NOMO-1 treated with DMSO at 0.1 percent for 48 hours (cell line): Measurements from ENCODE around the gene AKR1D1.
A peak's percentile ranks its signal among the peaks of the same experiment; 100 is the strongest.
"Not testable (repeated sequence)": the region's sequence is repeated elsewhere in the genome, so short reads cannot be mapped to it uniquely, and the experiment has no call there.

ENCODE experiments used
- DNase-seq: peaks from one replicate; lab custom pipeline; 2025; ENCODE audit not compliant: unreplicated experiment; lab: John Stamatoyannopoulos, UW

The AKR1D1 gene

GRCh38 chr7:138120140-138120827 lies 44.0 kb downstream of the AKR1D1 start:
- no peak for DNase-seq

DNA sequence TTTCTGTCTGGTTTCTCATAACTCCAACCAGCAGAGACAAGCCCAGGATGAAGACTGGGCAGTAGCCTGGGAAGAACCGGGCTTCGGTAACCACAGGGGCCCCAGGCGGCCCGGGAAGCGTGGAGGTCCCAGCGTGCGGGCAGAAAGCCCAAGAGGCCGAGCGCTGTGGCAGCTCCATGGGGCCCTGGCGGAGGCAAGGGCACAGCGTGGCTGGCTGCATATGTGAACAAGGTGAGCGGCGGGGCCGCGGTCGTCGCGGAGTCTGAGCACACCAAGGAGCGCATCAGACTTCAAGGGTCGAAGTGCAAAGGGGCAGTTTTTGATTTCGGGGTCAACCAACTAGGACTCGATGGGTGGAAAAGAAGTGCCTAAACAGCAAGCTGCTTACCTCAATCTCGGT lies 45.9 kb downstream of the AKR1D1 start:
- no peak for DNase-seq

GRCh38 chr7:138125119-138125518 lies 48.9 kb downstream of the AKR1D1 start:
- no peak for DNase-seq

DNA sequence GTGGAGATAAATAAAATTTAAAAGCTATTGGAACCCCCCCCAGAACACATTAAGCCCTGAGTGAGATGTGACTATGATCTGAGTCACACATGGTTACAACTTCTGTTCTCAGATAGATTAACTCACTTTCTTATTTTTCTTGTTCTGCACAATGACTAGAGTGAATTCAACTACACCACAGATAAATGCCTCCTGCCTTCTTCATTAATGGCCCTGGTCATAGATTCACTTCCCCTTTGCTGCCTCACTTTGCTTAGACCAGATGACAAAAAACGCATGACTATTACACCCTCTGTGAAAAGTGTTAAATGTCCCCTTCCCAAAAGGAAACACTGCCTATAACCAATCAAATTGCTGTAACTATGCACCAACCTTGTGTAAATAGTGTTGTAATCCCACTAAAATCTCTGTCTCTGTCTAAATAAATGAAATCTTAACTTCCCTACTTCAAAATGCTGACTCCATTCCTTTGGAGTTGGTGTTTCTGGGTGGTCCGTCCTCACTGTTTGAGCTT lies 49.4 kb downstream of the AKR1D1 start:
- peak; percentile 83 for DNase-seq

DNA sequence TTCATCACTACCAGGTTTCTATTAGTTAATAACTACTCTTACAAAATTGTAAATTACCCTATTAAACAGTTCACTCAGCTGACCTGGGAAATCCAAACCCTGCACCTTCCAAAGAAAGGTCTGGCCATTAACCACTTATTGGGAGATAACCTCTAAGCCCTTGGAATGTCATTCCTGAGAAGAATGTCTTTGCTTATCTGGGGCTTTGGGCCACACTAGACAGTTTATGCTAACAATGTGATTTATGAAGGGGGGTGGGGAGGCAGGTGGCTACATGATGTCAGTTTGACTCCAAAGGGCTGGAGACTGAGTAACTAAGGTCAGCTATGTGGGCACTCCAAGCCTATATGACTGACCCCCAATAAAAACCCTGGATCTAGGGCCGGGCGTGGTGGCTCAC lies 50.7 kb downstream of the AKR1D1 start:
- no peak for DNase-seq

DNA sequence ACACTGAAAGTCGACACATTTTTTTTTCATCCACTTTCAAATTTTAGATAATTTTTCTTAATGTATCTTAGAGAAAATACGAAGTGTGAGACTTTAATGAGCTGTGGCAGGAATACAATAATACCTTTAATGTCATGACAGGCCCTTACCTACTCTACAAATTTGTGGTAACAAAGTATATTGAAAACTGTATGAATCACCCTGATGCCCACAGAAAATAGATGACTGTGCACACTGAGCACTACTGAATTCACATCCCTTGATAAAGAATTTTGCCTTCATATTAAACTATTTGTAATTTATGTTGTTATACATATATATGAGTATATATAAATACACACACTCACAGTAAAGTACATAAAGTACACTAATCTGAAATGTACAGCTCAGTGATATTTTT lies 51.7 kb downstream of the AKR1D1 start:
- DNase-seq: no peak

- no peak for DNase-seq
These were observed 53.4 kb downstream of the AKR1D1 start for GRCh38 chr7:138129551-138130165.

DNA sequence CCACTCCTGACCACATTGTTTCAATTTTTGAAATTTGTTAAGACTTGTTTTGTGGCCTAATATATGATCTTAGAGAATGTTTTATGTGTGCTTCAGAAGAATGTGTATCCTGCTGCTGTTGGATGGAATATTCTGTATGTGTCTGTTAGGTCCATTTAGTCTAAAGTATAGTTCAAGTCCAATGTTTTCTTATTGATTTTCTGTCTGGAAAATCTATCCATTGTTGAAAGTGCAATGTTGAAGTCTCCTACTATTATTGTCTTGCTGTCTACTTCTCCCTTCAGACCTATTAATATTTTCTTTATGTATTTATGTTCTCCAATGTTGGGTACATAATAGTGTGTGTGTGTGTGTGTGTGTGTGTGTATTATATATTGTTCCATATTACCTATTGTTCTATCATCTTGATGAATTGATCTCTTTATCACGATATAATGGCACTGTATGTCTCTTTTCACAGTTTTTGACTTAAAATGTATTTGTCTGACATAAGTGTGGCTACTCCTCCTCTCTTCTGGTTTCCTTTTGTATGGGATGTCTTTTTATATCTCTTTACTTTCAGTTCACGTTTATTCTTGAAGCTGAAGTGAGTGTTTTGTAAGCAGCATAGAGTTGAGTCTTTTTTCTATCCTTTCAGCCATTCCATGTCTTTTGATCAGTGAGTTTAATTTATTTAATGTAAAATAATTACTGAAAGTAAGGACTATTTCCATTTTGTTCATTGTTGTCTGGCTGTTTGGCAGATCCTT lies 61.3 kb downstream of the AKR1D1 start:
- DNase-seq: no peak

GRCh38 chr7:138138244-138138643 lies 62.0 kb downstream of the AKR1D1 start:
- no peak for DNase-seq

DNA sequence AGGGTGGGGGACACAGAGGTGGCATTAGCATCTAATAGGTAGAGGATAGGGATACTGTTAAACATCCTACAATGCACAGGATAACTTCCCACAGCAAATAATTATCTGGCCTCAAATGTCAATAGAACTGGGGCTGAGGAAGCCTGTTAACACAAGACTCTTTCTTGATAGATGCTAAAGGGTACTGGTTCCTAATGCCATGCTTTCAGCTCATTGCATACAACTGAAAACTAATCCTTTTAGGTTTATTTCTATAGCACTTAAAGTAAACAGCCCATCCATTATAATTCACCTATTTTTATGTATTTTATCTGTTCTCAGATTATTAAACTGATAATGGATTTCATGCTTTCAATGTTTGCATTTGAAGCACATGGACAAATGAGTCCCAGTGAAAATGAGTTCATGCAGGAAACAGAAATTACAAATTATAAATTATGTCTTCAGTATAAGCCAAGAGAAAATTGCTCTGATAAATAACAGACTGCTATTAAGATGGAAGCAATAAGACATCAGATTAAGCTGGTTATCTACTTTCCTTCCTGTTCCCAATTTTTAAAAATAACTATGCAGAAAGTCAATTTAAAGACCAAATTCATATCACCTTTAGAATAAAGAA lies 66.4 kb downstream of the AKR1D1 start:
- no peak for DNase-seq

- no peak for DNase-seq
These were observed 68.7 kb downstream of the AKR1D1 start for GRCh38 chr7:138144958-138145357.

DNA sequence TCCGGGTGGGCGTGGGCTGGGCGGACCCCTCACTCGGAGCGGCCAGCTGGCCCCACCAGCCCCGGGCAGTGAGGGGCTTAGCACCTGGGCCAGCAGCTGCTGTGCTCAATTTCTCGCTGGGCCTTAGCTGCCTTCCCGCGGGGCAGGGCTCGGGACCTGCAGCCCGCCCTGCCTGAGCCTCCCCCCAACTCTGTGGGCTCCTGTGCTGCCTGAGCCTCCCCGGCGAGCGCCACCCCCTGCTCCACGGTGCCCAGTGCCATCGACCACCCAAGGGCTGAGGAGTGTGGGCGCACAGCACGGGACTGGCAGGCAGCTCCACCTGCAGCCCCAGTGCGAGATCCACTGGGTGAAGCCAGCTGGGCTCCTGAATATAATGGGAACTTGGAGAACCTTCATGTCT lies 70.0 kb downstream of the AKR1D1 start:
- not testable (repeated sequence) for DNase-seq

- not testable (repeated sequence) for DNase-seq
These were observed 70.8 kb downstream of the AKR1D1 start for GRCh38 chr7:138146757-138147734.

DNA sequence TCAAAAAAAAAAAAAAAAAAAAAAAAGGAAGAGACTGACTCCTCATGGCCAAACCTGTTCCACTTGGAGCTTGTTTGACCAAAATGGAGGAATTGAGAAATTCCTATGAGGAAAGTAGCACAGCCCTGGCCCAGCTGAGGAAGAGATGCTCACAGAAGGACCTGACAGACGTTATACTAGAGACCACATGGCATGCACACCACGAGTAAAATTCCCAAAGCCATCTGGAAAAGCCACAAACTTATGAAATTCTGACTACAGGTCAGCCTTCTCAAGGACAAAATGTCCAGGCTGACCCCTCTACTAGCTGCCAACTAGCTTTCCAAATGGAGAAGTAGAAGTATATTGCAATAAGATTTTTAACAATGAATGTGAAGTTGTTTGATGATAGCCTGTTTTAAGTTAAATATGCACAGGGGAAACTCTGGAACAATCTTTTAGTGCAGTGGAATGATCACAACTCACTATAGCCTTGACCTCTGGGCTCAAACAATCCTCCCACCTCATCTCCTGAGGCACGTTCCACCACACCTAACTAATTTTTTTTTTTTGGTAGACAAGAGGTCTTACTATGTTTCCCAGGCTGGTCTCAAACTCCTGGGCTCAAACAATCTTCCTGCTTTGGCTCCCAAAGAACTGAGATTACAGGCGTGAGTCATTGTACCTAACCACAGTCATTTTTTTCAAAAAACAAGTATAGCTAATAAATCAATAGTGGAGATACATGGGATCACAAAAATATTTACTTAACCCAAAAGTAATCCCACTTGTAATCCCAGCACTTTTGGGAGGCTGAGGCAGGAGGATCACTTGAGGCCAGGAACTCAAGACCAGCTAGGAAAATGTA lies 75.7 kb downstream of the AKR1D1 start:
- DNase-seq: no peak

DNA sequence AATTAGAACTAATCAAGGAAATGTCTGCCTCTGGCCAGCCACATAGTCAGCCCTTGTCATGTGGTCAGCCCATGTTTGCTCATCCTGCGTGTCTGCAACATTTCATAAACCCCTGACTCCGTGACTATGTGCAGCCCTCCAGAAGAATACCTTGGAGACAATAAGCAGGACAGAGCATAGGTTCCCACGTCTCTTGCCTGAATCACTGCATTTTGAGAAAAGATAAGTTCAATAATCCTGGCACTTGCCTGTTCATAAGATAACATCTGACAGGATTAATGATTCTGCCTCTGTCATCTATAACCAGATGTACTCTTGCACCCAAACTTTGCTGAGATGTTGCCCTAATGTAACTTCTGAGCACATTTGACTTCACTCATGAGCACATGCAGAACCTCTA lies 78.4 kb downstream of the AKR1D1 start:
- DNase-seq: no peak

- no peak for DNase-seq
These were observed 81.4 kb downstream of the AKR1D1 start for GRCh38 chr7:138157702-138158101.

DNA sequence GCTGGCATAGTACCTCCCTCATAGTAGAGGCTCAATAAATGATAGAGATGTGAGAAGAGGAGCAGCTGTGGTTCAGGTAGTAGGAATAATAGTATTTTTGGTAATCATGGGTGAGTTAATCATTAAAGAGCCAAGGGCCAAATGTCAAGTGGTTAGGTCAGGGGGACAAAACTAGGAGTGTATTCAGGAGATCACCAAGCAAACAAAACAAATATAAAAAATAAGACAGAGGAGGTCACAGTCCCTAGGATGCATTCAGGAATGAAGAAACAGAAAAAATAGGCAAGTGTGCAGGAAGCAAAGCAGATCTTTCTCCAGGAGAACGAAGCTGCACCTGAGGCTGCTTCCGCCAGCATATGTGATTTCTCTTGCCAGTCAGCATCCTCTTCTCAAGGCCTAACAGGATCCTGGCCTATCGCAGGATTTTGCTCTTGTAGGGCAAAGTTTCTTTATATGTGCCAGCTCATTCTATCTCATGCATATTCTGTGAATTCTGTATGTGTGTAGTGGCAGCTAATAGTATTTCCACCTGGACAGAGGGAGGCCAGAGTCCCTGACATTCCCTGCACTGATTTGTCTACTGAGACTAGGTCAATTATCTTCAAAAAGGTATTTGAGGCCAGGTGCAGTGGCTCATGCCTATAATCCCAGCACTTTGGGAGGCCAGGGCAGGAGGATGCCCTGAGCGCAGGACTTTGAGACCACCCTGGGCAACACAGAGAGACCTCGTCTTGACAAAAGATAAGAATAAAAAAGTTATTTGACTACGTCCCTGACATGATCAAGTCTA lies 82.7 kb downstream of the AKR1D1 start:
- DNase-seq: no peak

DNA sequence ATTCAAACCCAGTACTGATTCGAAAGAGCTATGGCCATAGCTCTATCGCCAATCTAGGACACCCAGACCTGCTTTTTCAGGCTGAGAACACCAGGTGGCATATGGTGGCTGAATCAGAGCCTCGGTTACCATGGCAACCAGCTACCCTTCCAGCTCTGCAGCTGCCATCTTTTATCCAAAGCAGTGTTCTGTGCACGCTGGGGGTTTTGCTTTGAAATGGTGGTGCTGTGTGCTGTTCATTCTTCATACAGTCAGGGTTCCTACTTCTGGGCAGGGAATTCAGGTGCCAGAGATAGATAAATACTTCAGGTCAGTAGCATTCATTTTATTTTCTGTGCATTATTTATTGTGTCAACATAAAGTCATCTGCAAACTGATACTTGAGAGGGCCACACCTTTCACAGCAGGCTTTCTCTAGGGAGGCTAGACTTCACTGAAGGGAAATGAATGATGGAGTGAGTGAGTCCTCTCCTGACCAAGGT lies 85.4 kb downstream of the AKR1D1 start:
- DNase-seq: peak; percentile 66

DNA sequence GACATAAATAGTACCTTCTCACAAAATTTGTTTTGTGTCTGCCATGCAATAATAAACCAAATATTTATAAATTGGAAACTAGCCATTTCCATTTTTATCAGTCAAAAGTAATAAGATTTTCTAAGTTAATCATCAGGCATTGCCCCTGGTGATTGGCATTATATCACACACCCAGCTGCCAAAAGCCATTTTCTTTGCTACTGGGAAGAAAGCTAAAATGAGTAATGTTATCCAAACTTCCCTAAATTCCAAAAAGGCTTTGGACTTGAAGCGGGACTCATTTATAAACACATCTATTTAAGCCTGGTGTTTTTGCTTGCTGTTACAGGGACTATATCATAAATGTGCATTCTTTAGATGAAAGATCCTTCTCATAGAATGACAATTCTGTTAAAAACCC lies 86.0 kb downstream of the AKR1D1 start:
- no peak for DNase-seq
